GM23338 (cell line): ENCODE results near the gene SPATA31D1. TPM values are rescaled to one million over a fixed set of nuclear protein-coding genes. Genes with fewer than 3 reads are reported as not detected.

Source experiments
- ATAC-seq: fragments of 200-7000 bp; cut with Tn5 transposase; 3 replicates; pipeline ENCODE4 v1.9.1; 2020
- DNase-seq: peaks from one replicate; pipeline ENCODE4 v3.0.0-alpha.2; 2015; ENCODE audit warnings: low spot score
- H2AFZ ChIP-seq: fragments of 200-600 bp; sonication (generic); 2 replicates; pipeline ENCODE4 v1.8.0; 2016; ENCODE audit warnings: antibody characterized with exemption, mild to moderate bottlenecking, moderate library complexity
- H3F3A ChIP-seq: fragments of 200-600 bp; sonication (generic); replicated peaks from 2 replicates; pipeline ENCODE4 v1.8.0; 2017; ENCODE audit warnings: antibody characterized with exemption, mixed run types, low read depth
- H3K27ac ChIP-seq: fragments of 200-600 bp; sonication (generic); 2 replicates; pipeline ENCODE4 v1.6.1; 2016; ENCODE audit warnings: low read depth
- H3K27me3 ChIP-seq: fragments of 200-600 bp; sonication (generic); 2 replicates; pipeline ENCODE4 v1.8.0; 2016; ENCODE audit warnings: mild to moderate bottlenecking, mixed run types, moderate library complexity; ENCODE audit not compliant: insufficient read depth
- H3K36me3 ChIP-seq: fragments of 200-600 bp; sonication (generic); 2 replicates; pipeline ENCODE4 v1.8.0; 2016; ENCODE audit warnings: mild to moderate bottlenecking; ENCODE audit not compliant: insufficient read depth
- H3K4me1 ChIP-seq: fragments of 200-600 bp; sonication (generic); 2 replicates; pipeline ENCODE4 v1.8.0; 2016; ENCODE audit warnings: mild to moderate bottlenecking, moderate library complexity; ENCODE audit not compliant: insufficient read depth
- H3K4me2 ChIP-seq: fragments of 200-600 bp; sonication (generic); 2 replicates; pipeline ENCODE4 v1.7.1; 2017; ENCODE audit warnings: mixed run types
- H3K4me3 ChIP-seq: fragments of 200-600 bp; sonication (generic); 2 replicates; pipeline ENCODE4 v1.6.1; 2016; ENCODE audit warnings: mixed run types
- H3K79me2 ChIP-seq: fragments of 200-600 bp; sonication (generic); replicated peaks from 2 replicates; pipeline ENCODE4 v1.8.0; 2017; ENCODE audit warnings: mild to moderate bottlenecking; ENCODE audit not compliant: insufficient read depth
- H3K9me2 ChIP-seq: fragments of 200-600 bp; sonication (generic); 2 replicates; pipeline ENCODE4 v1.8.0; 2017; ENCODE audit not compliant: insufficient read depth
- H4K20me1 ChIP-seq: fragments of 200-600 bp; sonication (generic); replicated peaks from 2 replicates; pipeline ENCODE4 v1.8.0; 2017; ENCODE audit warnings: mild to moderate bottlenecking; ENCODE audit not compliant: insufficient read depth
- H3K27ac Mint-ChIP-seq: 2 replicates; pipeline ENCODE4 v1.8.0; 2020; ENCODE audit warnings: inconsistent platforms, mild to moderate bottlenecking, moderate library complexity, mixed read lengths
- H3K27me3 Mint-ChIP-seq: 3 replicates; pipeline ENCODE4 v1.8.0; 2022; ENCODE audit warnings: low read depth, mild to moderate bottlenecking, moderate library complexity, mixed read lengths, inconsistent platforms; ENCODE audit not compliant: insufficient read depth, poor library complexity
- H3K36me3 Mint-ChIP-seq: 3 replicates; pipeline ENCODE4 v1.8.0; 2021; ENCODE audit warnings: low read depth, mild to moderate bottlenecking, inconsistent platforms, moderate library complexity, mixed read lengths
- H3K4me1 Mint-ChIP-seq: 3 replicates; pipeline ENCODE4 v1.8.0; 2020; ENCODE audit warnings: mild to moderate bottlenecking, inconsistent platforms, mixed read lengths
- H3K4me3 Mint-ChIP-seq: 3 replicates; pipeline ENCODE4 v1.8.0; 2021; ENCODE audit warnings: moderate library complexity, mild to moderate bottlenecking, inconsistent platforms, mixed read lengths
- H3K9me3 Mint-ChIP-seq: 3 replicates; pipeline ENCODE4 v1.8.0; 2020; ENCODE audit warnings: moderate library complexity, mild to moderate bottlenecking, inconsistent platforms, mixed read lengths
- CREB1 ChIP-seq: fragments of 250-450 bp; sonication (Bioruptor Pico); IDR thresholded peaks from 2 replicates; pipeline ENCODE4 v1.5.0; 2020; ENCODE audit warnings: low read depth, mild to moderate bottlenecking, moderate library complexity
- JUNB ChIP-seq: IDR thresholded peaks from one replicate; pipeline ENCODE4 v1.6.1; 2016; ENCODE audit warnings: antibody characterized with exemption; ENCODE audit not compliant: unreplicated experiment
- POLR2AphosphoS5 ChIP-seq: IDR thresholded peaks from 2 replicates; pipeline ENCODE4 v1.6.1; 2016; ENCODE audit warnings: antibody characterized with exemption, low read depth
- ZNF114 ChIP-seq: fragments of 250-450 bp; sonication (Bioruptor Pico); IDR thresholded peaks from 2 replicates; pipeline ENCODE4 v1.5.0; 2020; ENCODE audit warnings: mild to moderate bottlenecking, moderate library complexity
- ZNF331 ChIP-seq: fragments of 250-450 bp; sonication (Bioruptor Pico); IDR thresholded peaks from 2 replicates; pipeline ENCODE4 v1.5.0; 2020; ENCODE audit warnings: low read depth, mild to moderate bottlenecking, moderate library complexity
- polyA plus RNA-seq: library from polyadenylated mRNA; unstranded; fragments of >200 nt; fragmentation: Nextera tagmentation; extraction: Ambion mirVana; gene quantifications from 2 replicates; pipeline ENCODE4 v1.2.1, GENCODE V29; 2016
- total RNA-seq: library from RNA; depleted of rRNA; stranded (reverse); fragments of >200 nt; shearing (Covaris generic); gene quantifications from 2 replicates; pipeline ENCODE4 v1.2.3, GENCODE V29; 2014
- TF ChIP-seq, protein P1 (sequence below), 2 experiments: fragments of 200-600 bp in 1 of 2; sonication (generic) in 1 of 2; conservative IDR thresholded peaks; 2 replicates each; pipeline versions ENCODE4 v1.5.1 to v1.6.1; 2016 to 2017; ENCODE audit warnings: antibody characterized with exemption in 2 of 2, low read depth in 2 of 2, mild to moderate bottlenecking in 2 of 2, moderate library complexity in 1 of 2
- TF ChIP-seq, protein P2 (sequence below): IDR thresholded peaks from one replicate; pipeline ENCODE4 v1.6.1; 2018; ENCODE audit warnings: antibody characterized with exemption; ENCODE audit not compliant: unreplicated experiment
- TF ChIP-seq, protein P3 (sequence below): IDR thresholded peaks from 2 replicates; pipeline ENCODE4 v1.6.1; 2016; ENCODE audit warnings: antibody characterized with exemption
- TF ChIP-seq, protein P4 (sequence below): fragments of 250-450 bp; sonication (Bioruptor Pico); IDR thresholded peaks from 2 replicates; pipeline ENCODE4 v1.5.0; 2020; ENCODE audit warnings: mild to moderate bottlenecking, moderate library complexity

SPATA31D1 gene
- total and polyA plus RNA-seq, 2 experiments from 2014 or later, result not detected

DNA sequence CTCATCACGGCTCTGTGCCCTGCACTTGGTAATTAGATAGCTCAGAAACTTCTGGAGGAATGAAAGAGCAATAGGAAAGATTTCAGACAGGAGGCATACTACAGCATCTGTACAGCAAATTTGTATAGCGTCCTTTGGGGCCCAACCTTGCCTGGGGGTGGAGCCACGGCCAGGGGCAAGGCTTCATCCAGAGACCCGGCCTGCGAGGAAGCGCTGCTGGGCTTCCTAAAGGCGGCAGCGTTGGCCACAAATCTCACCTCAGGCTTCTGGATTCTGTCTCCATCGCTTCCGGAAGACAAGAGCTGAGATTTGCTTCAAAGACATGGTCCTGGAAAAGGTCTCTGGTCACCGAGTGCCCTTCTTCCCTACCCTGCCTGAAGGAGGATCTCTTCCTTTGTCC, 12.2 kb upstream of the SPATA31D1 start:
- Histone ChIP-seq H3K36me3 (no peaks in the 10 kb centered on the region), H3K79me2 (no peaks in the 10 kb centered on the region), H3K27ac (no peak overlapping the region), H3K4me2 (no peak overlapping the region), H3K4me1 (no peaks in the 10 kb centered on the region), H4K20me1 (no peaks in the 10 kb centered on the region), H2AFZ (peak overlapping the region; percentile 52; the same call in 1 of the 2 replicates), H3F3A (no peaks in the 10 kb centered on the region), H3K9me2 (0 out of 2 replicates have a peak, but pooled peaks cover 3% of the 10 kb centered on the region), H3K27me3 (no peaks in the 10 kb centered on the region), H3K4me3 (no peak overlapping the region)
- H3K27ac Mint-ChIP-seq, result no peak overlapping the region
- TF ChIP-seq, protein P1, sequence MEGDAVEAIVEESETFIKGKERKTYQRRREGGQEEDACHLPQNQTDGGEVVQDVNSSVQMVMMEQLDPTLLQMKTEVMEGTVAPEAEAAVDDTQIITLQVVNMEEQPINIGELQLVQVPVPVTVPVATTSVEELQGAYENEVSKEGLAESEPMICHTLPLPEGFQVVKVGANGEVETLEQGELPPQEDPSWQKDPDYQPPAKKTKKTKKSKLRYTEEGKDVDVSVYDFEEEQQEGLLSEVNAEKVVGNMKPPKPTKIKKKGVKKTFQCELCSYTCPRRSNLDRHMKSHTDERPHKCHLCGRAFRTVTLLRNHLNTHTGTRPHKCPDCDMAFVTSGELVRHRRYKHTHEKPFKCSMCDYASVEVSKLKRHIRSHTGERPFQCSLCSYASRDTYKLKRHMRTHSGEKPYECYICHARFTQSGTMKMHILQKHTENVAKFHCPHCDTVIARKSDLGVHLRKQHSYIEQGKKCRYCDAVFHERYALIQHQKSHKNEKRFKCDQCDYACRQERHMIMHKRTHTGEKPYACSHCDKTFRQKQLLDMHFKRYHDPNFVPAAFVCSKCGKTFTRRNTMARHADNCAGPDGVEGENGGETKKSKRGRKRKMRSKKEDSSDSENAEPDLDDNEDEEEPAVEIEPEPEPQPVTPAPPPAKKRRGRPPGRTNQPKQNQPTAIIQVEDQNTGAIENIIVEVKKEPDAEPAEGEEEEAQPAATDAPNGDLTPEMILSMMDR (conservative IDR thresholded peaks at IDR 0.05; ENCODE audit: low read depth in 2 of 2), result peak; percentile 16 to 47; a peak in 2 of 4 replicates
- TF ChIP-seq, protein P2, sequence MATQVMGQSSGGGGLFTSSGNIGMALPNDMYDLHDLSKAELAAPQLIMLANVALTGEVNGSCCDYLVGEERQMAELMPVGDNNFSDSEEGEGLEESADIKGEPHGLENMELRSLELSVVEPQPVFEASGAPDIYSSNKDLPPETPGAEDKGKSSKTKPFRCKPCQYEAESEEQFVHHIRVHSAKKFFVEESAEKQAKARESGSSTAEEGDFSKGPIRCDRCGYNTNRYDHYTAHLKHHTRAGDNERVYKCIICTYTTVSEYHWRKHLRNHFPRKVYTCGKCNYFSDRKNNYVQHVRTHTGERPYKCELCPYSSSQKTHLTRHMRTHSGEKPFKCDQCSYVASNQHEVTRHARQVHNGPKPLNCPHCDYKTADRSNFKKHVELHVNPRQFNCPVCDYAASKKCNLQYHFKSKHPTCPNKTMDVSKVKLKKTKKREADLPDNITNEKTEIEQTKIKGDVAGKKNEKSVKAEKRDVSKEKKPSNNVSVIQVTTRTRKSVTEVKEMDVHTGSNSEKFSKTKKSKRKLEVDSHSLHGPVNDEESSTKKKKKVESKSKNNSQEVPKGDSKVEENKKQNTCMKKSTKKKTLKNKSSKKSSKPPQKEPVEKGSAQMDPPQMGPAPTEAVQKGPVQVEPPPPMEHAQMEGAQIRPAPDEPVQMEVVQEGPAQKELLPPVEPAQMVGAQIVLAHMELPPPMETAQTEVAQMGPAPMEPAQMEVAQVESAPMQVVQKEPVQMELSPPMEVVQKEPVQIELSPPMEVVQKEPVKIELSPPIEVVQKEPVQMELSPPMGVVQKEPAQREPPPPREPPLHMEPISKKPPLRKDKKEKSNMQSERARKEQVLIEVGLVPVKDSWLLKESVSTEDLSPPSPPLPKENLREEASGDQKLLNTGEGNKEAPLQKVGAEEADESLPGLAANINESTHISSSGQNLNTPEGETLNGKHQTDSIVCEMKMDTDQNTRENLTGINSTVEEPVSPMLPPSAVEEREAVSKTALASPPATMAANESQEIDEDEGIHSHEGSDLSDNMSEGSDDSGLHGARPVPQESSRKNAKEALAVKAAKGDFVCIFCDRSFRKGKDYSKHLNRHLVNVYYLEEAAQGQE, result no peak
- TF ChIP-seq, protein P3, sequence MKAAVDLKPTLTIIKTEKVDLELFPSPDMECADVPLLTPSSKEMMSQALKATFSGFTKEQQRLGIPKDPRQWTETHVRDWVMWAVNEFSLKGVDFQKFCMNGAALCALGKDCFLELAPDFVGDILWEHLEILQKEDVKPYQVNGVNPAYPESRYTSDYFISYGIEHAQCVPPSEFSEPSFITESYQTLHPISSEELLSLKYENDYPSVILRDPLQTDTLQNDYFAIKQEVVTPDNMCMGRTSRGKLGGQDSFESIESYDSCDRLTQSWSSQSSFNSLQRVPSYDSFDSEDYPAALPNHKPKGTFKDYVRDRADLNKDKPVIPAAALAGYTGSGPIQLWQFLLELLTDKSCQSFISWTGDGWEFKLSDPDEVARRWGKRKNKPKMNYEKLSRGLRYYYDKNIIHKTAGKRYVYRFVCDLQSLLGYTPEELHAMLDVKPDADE, result no peak
- TF ChIP-seq JUNB (no peak), CREB1 (CRISPR knock-in tag) (no peak), ZNF331 (CRISPR knock-in tag) (no peak), ZNF114 (no peak)
- no peaks in the 10 kb centered on the region for H3K4me1 Mint-ChIP-seq
- ATAC-seq, result 0 out of 3 replicates have a peak, but pooled peaks have one; percentile 28
- H3K9me3 Mint-ChIP-seq, result no peaks in the 10 kb centered on the region; the same call in 1 of the 3 replicates
- peak; percentile 30 for DNase-seq
- H3K36me3 Mint-ChIP-seq, result no peaks in the 10 kb centered on the region
- H3K4me3 Mint-ChIP-seq, result no peak overlapping the region
- H3K27me3 Mint-ChIP-seq, result no peaks in the 10 kb centered on the region

DNA sequence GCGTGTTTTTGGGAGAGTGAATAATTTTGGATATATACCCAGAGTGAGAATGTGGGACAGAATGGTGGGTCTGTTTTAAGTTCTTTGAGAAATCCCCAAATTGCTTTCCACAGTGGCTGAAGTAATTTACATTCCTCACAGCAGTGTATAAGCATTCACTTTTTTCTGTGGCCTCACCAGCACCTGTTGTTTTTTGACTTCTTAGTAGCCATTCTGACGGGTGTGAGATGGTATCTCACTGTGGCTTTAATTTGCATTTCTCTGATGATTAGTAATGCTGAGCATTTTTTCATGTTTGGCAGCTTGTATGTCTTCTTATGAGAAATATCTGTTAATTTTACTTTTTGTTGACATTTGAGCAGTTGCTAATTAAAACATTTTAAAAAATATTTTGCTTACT, 9.4 kb upstream of the SPATA31D1 start:
- Histone ChIP-seq H4K20me1 (no peaks in the 10 kb centered on the region), H3K27me3 (no peaks in the 10 kb centered on the region), H3K9me2 (no peaks in the 10 kb centered on the region), H3F3A (no peaks in the 10 kb centered on the region), H3K4me1 (no peaks in the 10 kb centered on the region), H3K79me2 (no peaks in the 10 kb centered on the region), H2AFZ (no peak overlapping the region), H3K4me3 (no peak overlapping the region), H3K27ac (no peak overlapping the region), H3K4me2 (no peak overlapping the region), H3K36me3 (no peaks in the 10 kb centered on the region)
- no peak for DNase-seq
- Mint-ChIP-seq H3K36me3 (no peaks in the 10 kb centered on the region), H3K27ac (no peak overlapping the region), H3K9me3 (no peaks in the 10 kb centered on the region; the same call in 2 of the 3 replicates), H3K4me3 (no peak overlapping the region), H3K27me3 (no peaks in the 10 kb centered on the region), H3K4me1 (no peaks in the 10 kb centered on the region)
- ATAC-seq, result no peak
- TF ChIP-seq POLR2AphosphoS5 (no peak), ZNF114 (no peak), JUNB (no peak)
- TF ChIP-seq, protein P4, sequence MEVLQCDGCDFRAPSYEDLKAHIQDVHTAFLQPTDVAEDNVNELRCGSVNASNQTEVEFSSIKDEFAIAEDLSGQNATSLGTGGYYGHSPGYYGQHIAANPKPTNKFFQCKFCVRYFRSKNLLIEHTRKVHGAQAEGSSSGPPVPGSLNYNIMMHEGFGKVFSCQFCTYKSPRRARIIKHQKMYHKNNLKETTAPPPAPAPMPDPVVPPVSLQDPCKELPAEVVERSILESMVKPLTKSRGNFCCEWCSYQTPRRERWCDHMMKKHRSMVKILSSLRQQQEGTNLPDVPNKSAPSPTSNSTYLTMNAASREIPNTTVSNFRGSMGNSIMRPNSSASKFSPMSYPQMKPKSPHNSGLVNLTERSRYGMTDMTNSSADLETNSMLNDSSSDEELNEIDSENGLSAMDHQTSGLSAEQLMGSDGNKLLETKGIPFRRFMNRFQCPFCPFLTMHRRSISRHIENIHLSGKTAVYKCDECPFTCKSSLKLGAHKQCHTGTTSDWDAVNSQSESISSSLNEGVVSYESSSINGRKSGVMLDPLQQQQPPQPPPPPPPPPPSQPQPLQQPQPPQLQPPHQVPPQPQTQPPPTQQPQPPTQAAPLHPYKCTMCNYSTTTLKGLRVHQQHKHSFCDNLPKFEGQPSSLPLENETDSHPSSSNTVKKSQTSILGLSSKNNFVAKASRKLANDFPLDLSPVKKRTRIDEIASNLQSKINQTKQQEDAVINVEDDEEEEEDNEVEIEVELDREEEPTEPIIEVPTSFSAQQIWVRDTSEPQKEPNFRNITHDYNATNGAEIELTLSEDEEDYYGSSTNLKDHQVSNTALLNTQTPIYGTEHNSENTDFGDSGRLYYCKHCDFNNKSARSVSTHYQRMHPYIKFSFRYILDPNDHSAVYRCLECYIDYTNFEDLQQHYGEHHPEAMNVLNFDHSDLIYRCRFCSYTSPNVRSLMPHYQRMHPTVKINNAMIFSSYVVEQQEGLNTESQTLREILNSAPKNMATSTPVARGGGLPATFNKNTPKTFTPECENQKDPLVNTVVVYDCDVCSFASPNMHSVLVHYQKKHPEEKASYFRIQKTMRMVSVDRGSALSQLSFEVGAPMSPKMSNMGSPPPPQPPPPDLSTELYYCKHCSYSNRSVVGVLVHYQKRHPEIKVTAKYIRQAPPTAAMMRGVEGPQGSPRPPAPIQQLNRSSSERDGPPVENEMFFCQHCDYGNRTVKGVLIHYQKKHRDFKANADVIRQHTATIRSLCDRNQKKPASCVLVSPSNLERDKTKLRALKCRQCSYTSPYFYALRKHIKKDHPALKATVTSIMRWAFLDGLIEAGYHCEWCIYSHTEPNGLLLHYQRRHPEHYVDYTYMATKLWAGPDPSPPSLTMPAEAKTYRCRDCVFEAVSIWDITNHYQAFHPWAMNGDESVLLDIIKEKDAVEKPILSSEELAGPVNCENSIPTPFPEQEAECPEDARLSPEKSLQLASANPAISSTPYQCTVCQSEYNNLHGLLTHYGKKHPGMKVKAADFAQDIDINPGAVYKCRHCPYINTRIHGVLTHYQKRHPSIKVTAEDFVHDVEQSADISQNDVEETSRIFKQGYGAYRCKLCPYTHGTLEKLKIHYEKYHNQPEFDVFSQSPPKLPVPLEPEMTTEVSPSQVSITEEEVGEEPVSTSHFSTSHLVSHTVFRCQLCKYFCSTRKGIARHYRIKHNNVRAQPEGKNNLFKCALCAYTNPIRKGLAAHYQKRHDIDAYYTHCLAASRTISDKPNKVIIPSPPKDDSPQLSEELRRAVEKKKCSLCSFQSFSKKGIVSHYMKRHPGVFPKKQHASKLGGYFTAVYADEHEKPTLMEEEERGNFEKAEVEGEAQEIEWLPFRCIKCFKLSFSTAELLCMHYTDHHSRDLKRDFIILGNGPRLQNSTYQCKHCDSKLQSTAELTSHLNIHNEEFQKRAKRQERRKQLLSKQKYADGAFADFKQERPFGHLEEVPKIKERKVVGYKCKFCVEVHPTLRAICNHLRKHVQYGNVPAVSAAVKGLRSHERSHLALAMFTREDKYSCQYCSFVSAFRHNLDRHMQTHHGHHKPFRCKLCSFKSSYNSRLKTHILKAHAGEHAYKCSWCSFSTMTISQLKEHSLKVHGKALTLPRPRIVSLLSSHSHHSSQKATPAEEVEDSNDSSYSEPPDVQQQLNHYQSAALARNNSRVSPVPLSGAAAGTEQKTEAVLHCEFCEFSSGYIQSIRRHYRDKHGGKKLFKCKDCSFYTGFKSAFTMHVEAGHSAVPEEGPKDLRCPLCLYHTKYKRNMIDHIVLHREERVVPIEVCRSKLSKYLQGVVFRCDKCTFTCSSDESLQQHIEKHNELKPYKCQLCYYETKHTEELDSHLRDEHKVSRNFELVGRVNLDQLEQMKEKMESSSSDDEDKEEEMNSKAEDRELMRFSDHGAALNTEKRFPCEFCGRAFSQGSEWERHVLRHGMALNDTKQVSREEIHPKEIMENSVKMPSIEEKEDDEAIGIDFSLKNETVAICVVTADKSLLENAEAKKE (CRISPR knock-in tag), result no peak
